HepG2 (cell line): Measurements from ENCODE around the gene SOAT2. TPM values are rescaled to one million over a fixed set of nuclear protein-coding genes. Genes with fewer than 3 reads are reported as not detected.

ENCODE experiments used
- ARNTL ChIP-seq: sonication (generic); formaldehyde crosslinking; IDR thresholded peaks from 2 replicates; pipeline ENCODE4 v1.4.0; 2020; ENCODE audit warnings: mild to moderate bottlenecking, missing genetic modification reagents
- ATF1 ChIP-seq: IDR thresholded peaks from 2 replicates; pipeline ENCODE4 v1.6.1; 2016; ENCODE audit warnings: mild to moderate bottlenecking, control low read depth
- CEBPG ChIP-seq: IDR thresholded peaks from 2 replicates; pipeline ENCODE4 v1.6.1; 2016
- ERF ChIP-seq: IDR thresholded peaks from 2 replicates; pipeline ENCODE4 v1.6.1; 2018; ENCODE audit warnings: missing biosample characterization, missing genetic modification reagents
- FOXC1 ChIP-seq: sonication (generic); formaldehyde crosslinking; IDR thresholded peaks from 2 replicates; pipeline ENCODE4 v1.8.0; 2022; ENCODE audit warnings: mild to moderate bottlenecking, missing genetic modification reagents, borderline replicate concordance
- IRF1 ChIP-seq: sonication (generic); formaldehyde crosslinking; IDR thresholded peaks from 2 replicates; pipeline ENCODE4 v1.4.0; 2020; ENCODE audit warnings: low read depth, mild to moderate bottlenecking, missing genetic modification reagents
- KDM2A ChIP-seq: sonication (generic); formaldehyde crosslinking; IDR thresholded peaks from 2 replicates; pipeline ENCODE4 v1.4.0; 2020; ENCODE audit warnings: low read depth, missing genetic modification reagents, borderline replicate concordance
- KLF11 ChIP-seq: IDR thresholded peaks from 2 replicates; pipeline ENCODE4 v1.6.1; 2016; ENCODE audit warnings: missing compliant biosample characterization
- MATR3 ChIP-seq: sonication (generic); formaldehyde crosslinking; IDR thresholded peaks from 2 replicates; pipeline ENCODE4 v1.4.0; 2020; ENCODE audit warnings: missing genetic modification reagents
- MTERF4 ChIP-seq: sonication (generic); formaldehyde crosslinking; IDR thresholded peaks from 2 replicates; pipeline ENCODE4 v1.8.0; 2023; ENCODE audit warnings: mild to moderate bottlenecking, missing genetic modification reagents
- PAX8 ChIP-seq: sonication (generic); formaldehyde crosslinking; IDR thresholded peaks from 2 replicates; pipeline ENCODE4 v1.8.0; 2022; ENCODE audit warnings: mild to moderate bottlenecking, missing genetic modification reagents, borderline replicate concordance
- PHF20 ChIP-seq: sonication (generic); formaldehyde crosslinking; IDR thresholded peaks from 2 replicates; pipeline ENCODE4 v1.5.0; 2020; ENCODE audit warnings: mild to moderate bottlenecking, missing genetic modification reagents
- PHF8 ChIP-seq: sonication (generic); formaldehyde crosslinking; IDR thresholded peaks from 2 replicates; pipeline ENCODE4 v1.5.0; 2020; ENCODE audit warnings: missing genetic modification reagents
- RBM22 ChIP-seq: fragments of 200-400 bp; formaldehyde crosslinking; optimal IDR thresholded peaks from 2 replicates; pipeline ENCODE3; 2017; ENCODE audit warnings: mild to moderate bottlenecking, low read length, moderate library complexity
- TERF1 ChIP-seq: sonication (generic); formaldehyde crosslinking; IDR thresholded peaks from 2 replicates; pipeline ENCODE4 v1.8.0; 2022; ENCODE audit warnings: mild to moderate bottlenecking, missing genetic modification reagents, moderate library complexity
- YEATS4 ChIP-seq: sonication (generic); formaldehyde crosslinking; IDR thresholded peaks from 2 replicates; pipeline ENCODE4 v1.4.0; 2020; ENCODE audit warnings: missing genetic modification reagents, borderline replicate concordance
- ZBTB37 ChIP-seq: sonication (generic); formaldehyde crosslinking; IDR thresholded peaks from 2 replicates; pipeline ENCODE4 v1.4.0; 2020; ENCODE audit warnings: mild to moderate bottlenecking, missing genetic modification reagents
- ZFP82 ChIP-seq: sonication (generic); formaldehyde crosslinking; IDR thresholded peaks from 2 replicates; pipeline ENCODE4 v1.5.1; 2020; ENCODE audit warnings: mild to moderate bottlenecking, missing genetic modification reagents, borderline replicate concordance
- ZMYM2 ChIP-seq: sonication (generic); formaldehyde crosslinking; IDR thresholded peaks from 2 replicates; pipeline ENCODE4 v1.8.0; 2022; ENCODE audit warnings: mild to moderate bottlenecking, missing genetic modification reagents
- ZMYM3 ChIP-seq: sonication (generic); formaldehyde crosslinking; IDR thresholded peaks from 2 replicates; pipeline ENCODE4 v1.5.1; 2020; ENCODE audit warnings: mild to moderate bottlenecking, missing genetic modification reagents
- ZNF335 ChIP-seq: sonication (generic); formaldehyde crosslinking; IDR thresholded peaks from 2 replicates; pipeline ENCODE4 v1.4.0; 2020; ENCODE audit warnings: missing genetic modification reagents
- ZNF576 ChIP-seq: sonication (generic); formaldehyde crosslinking; IDR thresholded peaks from 2 replicates; pipeline ENCODE4 v1.4.0; 2020; ENCODE audit warnings: mild to moderate bottlenecking, missing genetic modification reagents
- ZNF770 ChIP-seq: sonication (generic); formaldehyde crosslinking; IDR thresholded peaks from 2 replicates; pipeline ENCODE4 v1.5.0; 2020; ENCODE audit warnings: mild to moderate bottlenecking, missing genetic modification reagents
- ZNF782 ChIP-seq: sonication (generic); formaldehyde crosslinking; IDR thresholded peaks from 2 replicates; pipeline ENCODE4 v1.4.0; 2020; ENCODE audit warnings: missing genetic modification reagents, mild to moderate bottlenecking, borderline replicate concordance
- polyA plus RNA-seq, 8 experiments: library from polyadenylated mRNA; depleted of rRNA in 3 of 8; stranded (reverse) in 7 of 8; unstranded in 1 of 8; fragments of >200 nt; fragmentation: Illumina TruSeq in 4 of 8; extraction: Trizol in 4 of 8; gene quantifications; 2 replicates each; pipeline versions ENCODE4 v1.2.1 to v1.2.3, GENCODE V29; 2011 to 2016; ENCODE audit warnings: low read depth in 4 of 8, missing spikeins in 1 of 8, mixed read lengths in 1 of 8; ENCODE audit not compliant: insufficient read depth in 1 of 8
- total RNA-seq, 5 experiments: library from RNA; depleted of rRNA; stranded (reverse); fragments of >200 nt; fragmentation: Illumina TruSeq; extraction: Trizol; gene quantifications; 2 replicates each; pipeline ENCODE4 v1.2.3, GENCODE V29; 2016; ENCODE audit warnings: low read depth in 1 of 5

The SOAT2 gene
- total and polyA plus RNA-seq, 2 of the 13 experiments (the other 11 are each of a cell fraction or from before 2014, with no cell fraction given): 14.9 to 108 TPM

GRCh38 chr12:53145383-53146260 is 42.3 kb downstream of the SOAT2 start (continued):
- no peak for TF ChIP-seq PHF20
- TF ChIP-seq ERF: peak; percentile 71; the same call in 1 of the 2 replicates
- no peak for TF ChIP-seq ZNF770 (CRISPR knock-in tag)
- no peak for TF ChIP-seq KDM2A (CRISPR knock-in tag)
- TF ChIP-seq ZNF782: no peak
- TF ChIP-seq MATR3 (CRISPR knock-in tag): no peak
- TF ChIP-seq ZMYM2 (CRISPR knock-in tag): peak; percentile 77
- TF ChIP-seq PAX8 (CRISPR knock-in tag): no peak
- 0 out of 2 replicates have a peak, but pooled peaks have one; percentile 27 for TF ChIP-seq ATF1
- TF ChIP-seq YEATS4 (CRISPR knock-in tag): no peak
- no peak for TF ChIP-seq IRF1 (CRISPR knock-in tag)
- no peak for TF ChIP-seq ZMYM3
- no peak for TF ChIP-seq FOXC1
- TF ChIP-seq MTERF4 (CRISPR knock-in tag): no peak
- no peak for TF ChIP-seq PHF8 (CRISPR knock-in tag)
- TF ChIP-seq ZNF335 (CRISPR knock-in tag): no peak
- no peak for TF ChIP-seq RBM22
- no peak for TF ChIP-seq ZBTB37 (CRISPR knock-in tag)
- TF ChIP-seq CEBPG (CRISPR knock-in tag): peak; percentile 90
- TF ChIP-seq ARNTL (CRISPR knock-in tag): no peak
- TF ChIP-seq ZNF576 (CRISPR knock-in tag): no peak
- no peak for TF ChIP-seq TERF1 (CRISPR knock-in tag)
- TF ChIP-seq ZFP82 (CRISPR knock-in tag): no peak
- TF ChIP-seq KLF11: no peak
